AG09309 (cell line): ENCODE results near the gene FAAP24.
"Not testable (repeated sequence)": the region's sequence is repeated elsewhere in the genome, so short reads cannot be mapped to it uniquely, and the experiment has no call there.

Experiments used
- DNase-seq: peaks from one replicate; pipeline ENCODE4 v3.0.0-alpha.2; 2010; ENCODE audit warnings: low read depth
- H3K4me3 ChIP-seq: 2 replicates; pipeline ENCODE4 v1.5.1; 2011; ENCODE audit warnings: mild to moderate bottlenecking, low read depth, low read length, moderate library complexity; ENCODE audit not compliant: control insufficient read depth
- CTCF ChIP-seq: IDR thresholded peaks from 2 replicates; pipeline ENCODE4 v1.5.1; 2011; ENCODE audit warnings: mild to moderate bottlenecking, low read depth, low read length, inconsistent platforms; ENCODE audit not compliant: insufficient read depth, control insufficient read depth; ENCODE audit errors: missing control alignments

Gene FAAP24

GRCh38 chr19:33024398-33024797 is 52.4 kb downstream of the FAAP24 start:
- no peak for TF ChIP-seq CTCF
- no peak for DNase-seq
- H3K4me3 ChIP-seq = no peak overlapping the region

- DNase-seq, H3K4me3 ChIP-seq: not testable (repeated sequence)
Measured at GRCh38 chr19:33025468-33026238, 53.6 kb downstream of the FAAP24 start.

GRCh38 chr19:33026602-33027001 is 54.6 kb downstream of the FAAP24 start:
- DNase-seq, H3K4me3 ChIP-seq: not testable (repeated sequence)
